RKO (cell line): ENCODE results near the gene CCDC106.

Experiments
- DNase-seq: peaks from one replicate; pipeline ENCODE4 v3.0.0-alpha.2; 2016; ENCODE audit warnings: low spot score

Gene CCDC106

DNA sequence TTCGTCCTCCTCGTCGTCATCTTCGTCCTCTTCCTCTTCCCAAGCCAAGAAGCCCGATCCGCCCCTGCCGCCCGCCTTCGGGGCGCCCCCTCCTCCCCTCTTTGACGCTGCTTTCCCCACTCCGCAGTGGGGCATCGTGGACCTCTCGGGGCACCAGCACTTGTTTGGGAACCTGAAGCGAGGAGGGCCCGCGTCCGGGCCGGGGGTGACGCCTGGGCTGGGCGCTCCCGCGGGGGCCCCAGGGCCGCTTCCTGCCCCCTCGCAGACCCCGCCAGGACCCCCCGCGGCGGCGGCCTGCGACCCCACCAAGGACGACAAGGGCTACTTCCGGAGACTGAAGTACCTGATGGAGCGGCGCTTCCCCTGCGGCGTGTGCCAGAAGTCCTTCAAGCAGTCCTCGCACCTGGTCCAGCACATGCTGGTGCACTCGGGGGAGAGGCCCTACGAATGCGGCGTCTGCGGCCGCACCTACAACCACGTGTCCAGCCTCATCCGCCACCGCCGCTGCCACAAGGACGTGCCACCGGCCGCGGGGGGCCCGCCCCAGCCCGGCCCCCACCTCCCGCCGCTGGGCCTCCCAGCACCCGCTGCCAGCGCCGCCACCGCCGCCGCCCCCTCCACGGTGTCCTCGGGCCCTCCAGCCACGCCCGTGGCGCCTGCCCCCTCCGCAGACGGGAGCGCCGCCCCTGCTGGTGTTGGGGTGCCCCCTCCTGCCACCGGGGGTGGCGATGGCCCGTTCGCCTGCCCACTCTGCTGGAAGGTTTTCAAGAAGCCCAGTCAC, 33.9 kb upstream of the CCDC106 start:
- no peak for DNase-seq

DNA sequence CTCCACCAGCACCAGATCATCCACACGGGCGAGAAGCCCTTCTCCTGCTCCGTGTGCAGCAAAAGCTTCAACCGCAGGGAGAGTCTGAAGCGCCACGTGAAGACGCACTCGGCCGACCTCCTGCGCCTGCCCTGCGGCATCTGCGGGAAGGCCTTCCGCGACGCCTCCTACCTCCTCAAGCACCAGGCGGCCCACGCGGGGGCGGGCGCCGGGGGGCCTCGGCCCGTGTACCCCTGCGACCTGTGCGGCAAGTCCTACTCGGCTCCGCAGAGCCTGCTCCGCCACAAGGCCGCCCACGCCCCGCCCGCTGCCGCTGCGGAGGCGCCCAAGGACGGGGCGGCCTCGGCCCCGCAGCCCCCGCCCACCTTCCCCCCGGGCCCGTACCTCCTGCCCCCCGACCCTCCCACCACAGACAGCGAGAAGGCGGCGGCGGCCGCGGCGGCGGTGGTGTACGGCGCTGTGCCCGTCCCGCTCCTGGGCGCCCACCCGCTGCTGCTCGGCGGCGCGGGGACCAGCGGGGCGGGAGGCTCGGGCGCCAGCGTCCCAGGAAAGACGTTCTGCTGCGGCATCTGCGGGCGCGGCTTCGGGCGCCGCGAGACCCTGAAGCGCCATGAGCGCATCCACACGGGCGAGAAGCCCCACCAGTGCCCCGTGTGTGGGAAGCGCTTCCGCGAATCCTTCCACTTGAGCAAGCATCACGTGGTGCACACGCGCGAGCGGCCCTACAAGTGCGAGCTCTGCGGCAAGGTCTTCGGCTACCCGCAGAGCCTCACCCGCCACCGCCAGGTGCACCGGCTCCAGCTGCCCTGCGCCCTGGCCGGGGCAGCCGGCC, 33.1 kb upstream of the CCDC106 start:
- no peak for DNase-seq

DNA sequence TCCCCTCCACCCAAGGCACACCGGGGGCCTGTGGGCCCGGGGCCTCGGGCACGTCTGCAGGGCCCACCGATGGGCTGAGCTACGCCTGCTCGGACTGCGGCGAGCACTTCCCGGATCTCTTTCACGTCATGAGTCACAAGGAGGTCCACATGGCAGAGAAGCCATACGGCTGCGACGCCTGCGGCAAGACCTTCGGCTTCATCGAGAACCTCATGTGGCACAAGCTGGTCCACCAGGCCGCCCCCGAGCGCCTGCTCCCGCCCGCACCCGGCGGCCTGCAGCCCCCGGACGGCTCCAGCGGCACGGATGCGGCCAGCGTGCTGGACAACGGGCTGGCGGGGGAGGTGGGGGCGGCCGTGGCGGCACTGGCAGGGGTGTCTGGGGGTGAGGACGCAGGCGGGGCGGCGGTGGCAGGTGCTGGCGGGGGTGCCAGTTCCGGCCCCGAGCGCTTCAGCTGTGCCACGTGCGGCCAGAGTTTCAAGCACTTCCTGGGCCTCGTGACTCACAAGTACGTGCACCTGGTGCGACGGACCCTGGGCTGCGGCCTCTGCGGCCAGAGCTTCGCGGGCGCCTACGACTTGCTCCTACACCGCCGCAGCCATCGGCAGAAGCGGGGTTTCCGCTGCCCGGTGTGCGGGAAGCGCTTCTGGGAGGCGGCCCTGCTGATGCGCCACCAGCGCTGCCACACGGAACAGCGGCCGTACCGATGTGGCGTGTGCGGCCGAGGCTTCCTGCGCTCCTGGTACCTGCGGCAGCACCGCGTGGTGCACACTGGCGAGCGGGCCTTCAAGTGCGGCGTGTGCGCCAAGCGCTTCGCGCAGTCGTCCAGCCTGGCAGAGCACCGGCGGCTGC, 32.2 kb upstream of the CCDC106 start:
- DNase-seq = no peak

DNA sequence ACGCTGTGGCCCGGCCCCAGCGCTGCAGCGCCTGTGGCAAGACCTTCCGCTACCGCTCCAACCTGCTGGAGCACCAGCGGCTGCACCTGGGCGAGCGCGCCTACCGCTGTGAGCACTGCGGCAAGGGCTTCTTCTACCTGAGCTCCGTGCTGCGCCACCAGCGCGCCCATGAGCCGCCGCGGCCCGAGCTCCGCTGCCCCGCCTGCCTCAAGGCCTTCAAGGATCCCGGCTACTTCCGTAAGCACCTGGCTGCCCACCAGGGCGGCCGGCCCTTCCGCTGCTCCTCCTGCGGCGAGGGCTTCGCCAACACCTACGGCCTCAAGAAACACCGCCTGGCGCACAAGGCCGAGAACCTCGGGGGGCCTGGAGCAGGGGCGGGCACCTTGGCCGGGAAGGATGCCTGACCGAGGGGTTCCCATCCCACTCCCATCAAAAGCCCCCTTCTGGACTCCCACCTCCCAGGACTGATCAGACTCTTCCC, 31.6 kb upstream of the CCDC106 start:
- no peak for DNase-seq

DNA sequence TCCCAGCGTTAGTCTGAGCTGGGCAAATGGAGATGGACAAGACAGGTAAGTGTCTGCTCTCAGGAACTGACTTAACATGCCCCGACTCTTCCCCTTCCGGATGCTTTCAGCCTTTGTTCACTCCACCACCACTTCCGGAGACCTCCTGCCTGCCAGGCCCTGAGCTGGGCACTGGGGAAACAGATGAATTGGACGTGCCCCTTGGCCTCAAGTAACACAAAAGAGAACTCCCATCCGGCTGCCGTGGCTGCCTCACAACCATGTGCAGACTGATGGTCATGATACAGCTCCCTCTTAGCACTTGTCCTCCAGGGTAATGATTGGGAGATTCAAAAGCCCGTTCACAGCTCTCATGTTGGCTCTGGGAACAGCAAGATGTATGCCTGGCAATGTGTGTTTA, 30.6 kb upstream of the CCDC106 start:
- no peak for DNase-seq

DNA sequence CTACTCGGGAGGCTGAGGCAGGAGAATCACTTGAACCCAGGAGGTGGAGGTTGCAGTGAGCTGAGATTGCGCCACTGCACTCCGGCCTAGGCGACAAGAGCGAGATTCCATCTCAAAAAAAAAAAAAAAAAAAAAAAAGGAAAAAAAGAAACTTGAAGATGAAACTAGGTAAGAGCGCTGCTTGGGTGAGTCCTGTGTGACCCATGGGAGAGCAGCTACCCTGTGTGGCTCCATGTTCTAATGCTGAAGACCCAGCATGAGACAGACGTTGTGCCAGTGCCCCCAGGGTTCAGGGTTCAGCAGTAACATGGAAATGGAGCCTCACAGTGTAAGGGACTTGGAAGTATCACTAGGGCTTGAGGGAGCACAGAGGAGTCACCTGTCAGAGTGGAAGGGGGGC, 29.6 kb upstream of the CCDC106 start:
- no peak for DNase-seq

DNA sequence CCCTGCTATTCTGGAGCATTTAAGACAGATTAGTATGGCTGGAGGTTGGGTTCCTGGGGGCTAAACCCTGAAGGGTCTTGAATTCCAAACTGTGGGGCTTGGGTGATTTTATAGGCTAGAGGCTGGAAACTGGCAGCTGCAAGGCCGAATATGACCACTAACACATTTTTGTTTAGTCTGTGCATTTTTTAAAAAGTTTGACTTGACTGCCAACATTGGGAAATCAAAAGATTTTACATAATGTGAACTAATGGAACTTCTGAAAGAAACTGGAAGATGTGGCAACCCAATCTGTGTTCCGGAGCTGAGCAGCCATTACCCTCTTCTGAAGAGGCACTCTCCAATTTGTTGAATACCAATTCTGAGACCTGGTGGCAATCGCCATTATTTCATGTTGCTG, 28.7 kb upstream of the CCDC106 start:
- DNase-seq = no peak

DNA sequence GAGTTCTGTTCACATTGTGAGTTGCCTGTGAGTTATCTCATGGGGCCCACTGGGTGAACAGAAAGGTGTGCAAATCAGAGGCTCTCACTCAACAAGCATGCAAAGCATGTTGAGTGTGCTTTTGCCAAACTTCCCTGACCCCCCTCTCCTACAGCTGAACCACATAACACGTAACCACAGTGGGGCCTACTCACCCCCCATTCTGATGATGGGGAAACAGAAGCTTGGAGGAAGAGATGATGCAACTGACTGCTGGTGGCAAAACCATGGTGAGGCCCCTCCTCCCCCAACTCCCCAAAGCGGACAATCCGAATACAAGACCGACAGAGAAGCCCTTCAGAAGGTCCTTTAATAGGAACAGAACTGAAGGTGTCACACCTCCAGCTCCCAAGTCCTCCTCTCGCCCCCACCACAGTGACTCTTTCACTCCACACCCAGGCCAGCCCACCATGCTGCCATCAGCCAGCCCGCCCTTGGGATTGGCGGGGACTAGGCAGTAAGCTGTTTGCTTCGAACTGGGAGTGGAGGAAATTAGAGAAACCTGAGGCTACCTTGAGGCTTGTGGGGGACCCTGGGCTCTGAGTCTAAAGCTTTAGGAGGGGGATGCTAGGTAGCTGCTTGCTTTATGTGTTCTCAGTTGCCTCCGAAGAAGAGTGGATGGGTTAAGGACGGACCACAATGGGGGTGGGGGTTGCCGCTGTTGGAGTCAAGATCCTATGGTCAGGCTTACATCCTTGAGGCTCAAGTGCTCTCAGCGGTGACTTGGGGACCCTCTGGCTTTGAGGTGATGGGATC, 27.4 kb upstream of the CCDC106 start:
- DNase-seq = no peak

DNA sequence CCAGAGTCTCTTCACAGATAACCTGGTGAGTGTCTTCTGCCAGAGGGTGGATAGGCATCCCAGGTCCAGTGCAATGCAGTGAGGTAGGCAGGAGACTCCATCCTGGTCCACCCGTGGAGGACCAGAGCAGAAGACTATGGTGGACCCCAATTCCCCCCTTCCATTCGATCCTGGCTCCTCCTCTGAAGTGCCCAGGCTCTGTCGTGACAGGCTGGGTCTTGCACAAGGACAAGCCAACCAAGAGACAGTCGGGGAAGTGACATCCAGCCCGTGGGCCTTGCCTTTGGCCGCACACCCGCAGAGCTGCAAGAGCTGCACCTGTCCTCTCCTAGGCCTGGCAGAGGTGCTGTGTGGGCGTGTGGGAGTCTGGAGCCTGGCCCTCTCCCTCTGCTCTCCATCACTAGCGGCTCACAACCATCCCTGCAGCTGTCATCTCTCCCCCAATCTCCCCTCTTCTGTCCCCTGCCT, 26.8 kb upstream of the CCDC106 start:
- DNase-seq = no peak

DNA sequence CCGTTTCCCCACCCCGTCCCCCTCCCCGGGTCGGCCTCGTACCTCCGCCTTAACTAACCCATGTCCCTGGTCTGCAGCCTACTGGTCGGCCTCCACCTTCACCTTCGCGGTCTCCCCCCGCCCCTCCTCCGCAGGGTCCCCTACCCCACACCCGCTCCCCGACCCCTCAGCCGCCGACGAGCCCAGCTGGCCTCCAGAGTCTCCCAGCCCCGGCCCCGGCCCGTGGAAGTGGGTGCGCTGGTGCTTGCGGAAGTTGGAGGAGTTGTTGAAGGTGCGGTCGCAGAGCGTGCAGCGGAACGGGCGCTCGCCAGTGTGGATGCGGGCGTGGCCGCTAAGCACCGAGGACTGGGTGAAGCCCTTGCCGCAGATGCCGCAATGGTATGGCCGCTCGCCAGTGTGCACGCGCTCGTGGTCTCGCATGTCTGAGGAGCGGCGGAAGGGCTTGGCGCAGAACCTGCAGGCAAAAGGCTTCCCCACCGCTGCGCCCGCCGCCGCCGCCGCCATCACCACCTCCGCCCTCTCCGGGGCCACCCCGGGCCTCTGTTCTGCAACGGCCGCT, 26.3 kb upstream of the CCDC106 start:
- no peak for DNase-seq

DNA sequence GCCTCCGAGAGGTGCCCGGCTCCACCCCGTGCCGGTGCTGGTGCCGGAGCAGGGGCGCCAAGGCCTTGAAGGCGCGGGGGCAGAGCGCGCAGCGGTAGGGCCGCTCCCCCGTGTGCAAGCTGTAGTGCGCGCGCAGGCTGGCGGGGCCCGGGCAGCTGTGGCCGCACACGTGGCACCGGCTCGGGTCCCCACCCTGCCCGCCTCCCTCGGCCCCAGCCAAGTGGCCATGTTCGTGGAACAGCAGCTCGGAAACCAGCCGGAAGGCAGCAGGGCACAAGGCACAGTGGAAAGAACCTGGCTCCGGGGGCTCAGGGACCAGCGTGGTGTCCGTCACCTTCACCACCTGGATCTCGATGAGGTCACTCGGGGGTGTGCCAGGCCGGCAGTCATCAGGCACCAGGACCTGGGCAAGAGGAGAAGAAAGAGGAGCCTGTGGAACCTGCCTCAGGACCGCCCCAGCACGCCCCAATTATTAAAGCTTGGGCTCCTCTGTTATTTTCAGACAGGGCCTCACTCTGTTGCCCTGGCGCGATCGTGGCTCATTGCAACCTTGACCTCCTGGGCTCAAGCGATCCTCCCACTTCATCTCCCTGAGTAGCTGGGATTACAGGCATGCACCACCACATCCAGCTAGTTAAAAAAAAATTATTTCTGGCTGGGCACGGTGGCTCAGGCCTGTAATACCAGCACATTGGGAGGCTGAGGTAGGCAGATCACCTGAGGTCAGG, 25.6 kb upstream of the CCDC106 start:
- no peak for DNase-seq

DNA sequence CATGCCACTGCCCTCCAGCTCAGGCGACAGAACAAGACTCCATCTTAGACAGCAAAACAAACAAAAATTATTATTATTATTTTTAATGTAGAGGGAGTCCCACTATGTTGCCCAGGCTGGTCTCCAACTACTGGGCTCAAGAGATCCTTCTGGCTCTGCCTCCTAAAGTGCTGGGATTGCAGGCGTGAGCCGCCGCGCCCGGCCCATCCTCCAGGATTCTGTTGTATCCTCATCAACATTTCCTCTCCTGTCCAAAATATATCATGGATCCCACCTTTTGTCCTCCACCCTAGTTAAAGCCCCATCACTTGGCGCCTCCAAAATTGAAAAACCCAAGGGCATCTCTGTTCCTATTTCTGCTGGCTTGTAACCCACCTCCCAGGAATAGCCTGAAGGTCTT, 24.9 kb upstream of the CCDC106 start:
- no peak for DNase-seq

DNA sequence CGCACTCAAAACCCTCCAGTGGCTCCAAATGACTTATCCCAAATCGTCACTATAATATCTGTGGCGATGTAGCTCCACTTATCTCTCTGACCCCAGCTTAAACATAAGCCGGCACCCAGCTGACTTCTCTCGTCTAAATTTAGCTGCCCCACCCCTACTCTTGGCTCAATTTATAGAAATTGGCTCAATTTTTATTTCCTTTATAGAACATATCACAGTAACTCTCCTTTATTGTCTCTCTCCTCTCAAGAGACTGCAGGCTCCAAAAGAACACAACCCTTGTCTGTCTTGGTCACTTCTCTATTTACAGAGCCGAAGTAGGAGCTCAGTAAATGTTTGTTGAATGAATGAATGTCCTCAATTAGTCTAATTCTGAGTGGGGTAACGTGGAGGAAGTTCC, 24.5 kb upstream of the CCDC106 start:
- DNase-seq = no peak

DNA sequence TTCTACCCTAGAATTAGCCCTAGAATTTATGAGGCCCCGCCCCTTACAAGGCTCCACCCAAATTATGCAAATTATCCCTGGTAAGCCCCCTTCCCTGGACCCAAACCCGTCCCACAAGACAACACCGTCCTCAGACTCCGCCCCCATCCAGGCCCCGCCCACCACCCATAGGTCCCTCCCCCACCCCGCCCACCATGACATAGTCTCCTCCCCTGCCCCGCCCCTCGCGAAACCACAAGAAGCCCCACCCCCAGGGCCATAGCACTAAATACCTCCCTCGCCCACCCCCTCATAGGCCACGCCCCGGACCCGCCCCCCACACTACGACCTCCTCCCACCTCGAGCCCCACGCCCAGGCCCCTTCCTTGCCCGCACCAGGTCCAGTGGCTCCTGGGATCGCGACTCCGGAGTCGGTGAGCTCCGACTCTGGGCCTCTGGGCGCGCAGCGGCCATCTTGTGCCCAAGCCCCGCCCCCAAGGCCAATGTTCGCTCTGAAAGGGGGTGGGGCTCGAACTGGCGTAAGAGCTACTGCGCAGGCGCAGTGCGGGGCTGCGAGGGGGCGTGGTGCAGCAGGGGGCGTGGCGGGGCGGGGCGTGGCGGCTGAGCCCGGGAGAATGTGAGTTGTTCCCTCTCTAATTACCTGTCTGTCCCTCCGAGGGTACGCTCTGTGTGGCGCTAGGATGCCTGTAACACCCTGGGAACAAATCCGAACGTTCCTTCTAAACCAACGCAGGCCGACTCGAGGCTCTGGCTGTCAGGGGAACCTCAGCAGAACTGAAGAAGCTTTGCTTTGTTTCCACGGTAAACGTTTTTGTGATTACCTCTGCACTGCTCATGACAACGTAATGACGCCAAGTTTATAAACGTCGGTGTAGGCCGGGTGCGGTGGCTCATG, 23.7 kb upstream of the CCDC106 start, which contains the start of gene ZNF784:
Gene ZNF784, minus strand, starts transcription at position 458 of the 895 bp plus-strand sequence. Its CDS starts 5 bp downstream, at position 453.
- peak; percentile 90 for DNase-seq

DNA sequence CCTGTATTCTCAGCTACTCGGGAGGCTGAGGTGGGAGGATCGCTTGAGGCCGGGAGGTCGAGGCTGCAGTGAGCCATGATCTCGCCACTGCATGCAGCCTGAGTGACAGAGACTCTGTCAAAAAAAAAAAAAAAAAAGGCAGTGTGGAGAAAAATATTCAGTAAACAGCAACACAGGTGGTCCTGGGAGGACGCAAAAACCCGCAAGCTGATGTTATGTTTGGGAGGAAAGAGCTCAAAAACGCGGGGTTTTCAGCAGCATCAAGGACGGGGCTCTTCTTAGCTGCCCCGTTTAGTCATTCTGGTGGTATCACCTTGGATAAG, 23.0 kb upstream of the CCDC106 start:
- DNase-seq = no peak

DNA sequence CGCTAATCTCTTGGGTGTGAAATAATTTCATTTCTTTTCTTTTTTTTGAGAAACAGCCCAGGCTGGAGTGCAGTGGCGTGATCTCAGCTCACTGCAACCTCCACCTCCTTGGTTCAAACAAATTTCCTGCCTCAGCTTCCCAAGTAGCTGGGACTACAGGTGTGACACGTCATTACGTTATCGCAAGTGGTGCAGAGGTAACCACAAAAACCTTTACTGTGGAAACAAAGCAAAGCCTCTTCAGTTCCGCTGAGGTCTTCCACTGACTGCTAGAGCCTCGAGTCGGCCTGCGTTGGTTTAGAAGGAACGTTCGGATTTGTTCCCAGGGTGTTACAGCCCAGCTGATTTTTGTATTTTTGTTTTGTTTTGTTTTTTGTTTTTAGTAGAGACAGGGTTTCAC, 21.7 kb upstream of the CCDC106 start:
- no peak for DNase-seq

DNA sequence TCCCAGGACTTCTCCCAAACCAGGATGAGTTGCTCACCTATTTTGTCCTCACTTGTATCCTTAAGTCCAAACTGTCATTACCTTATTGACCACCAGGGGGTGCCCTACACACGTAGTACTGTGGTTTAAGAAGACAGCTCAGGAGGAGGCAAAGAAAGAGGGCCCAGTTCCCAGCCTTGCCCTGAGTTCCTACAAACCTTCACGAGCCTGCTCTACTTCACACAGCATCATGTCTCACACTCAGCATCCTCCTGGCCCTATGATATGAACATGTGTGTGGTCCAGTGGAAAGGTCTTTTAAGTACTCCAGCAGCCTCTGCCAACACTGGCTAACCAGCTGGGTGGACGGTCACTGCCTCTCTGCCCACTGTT, 15.6 kb upstream of the CCDC106 start:
- DNase-seq = peak; percentile 93

DNA sequence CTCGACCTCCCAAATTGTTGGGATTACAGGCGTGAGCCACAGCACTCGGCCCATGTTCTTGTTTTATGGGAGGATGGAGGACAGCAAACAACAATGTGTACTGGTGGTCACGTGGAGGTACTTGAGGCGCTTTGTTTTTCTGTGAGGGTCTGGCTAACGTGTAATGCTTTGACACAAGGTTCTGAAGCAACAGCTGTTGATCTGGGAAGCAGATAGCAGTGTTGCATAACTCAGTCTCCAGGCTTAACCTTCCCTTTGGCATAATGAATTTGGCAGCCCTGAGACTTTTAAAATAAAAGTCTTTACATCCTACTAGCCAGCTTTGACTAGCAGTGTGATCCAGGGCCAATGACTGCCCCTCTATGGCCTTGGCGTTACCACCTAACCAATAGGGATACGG, 14.2 kb upstream of the CCDC106 start:
- no peak for DNase-seq

DNA sequence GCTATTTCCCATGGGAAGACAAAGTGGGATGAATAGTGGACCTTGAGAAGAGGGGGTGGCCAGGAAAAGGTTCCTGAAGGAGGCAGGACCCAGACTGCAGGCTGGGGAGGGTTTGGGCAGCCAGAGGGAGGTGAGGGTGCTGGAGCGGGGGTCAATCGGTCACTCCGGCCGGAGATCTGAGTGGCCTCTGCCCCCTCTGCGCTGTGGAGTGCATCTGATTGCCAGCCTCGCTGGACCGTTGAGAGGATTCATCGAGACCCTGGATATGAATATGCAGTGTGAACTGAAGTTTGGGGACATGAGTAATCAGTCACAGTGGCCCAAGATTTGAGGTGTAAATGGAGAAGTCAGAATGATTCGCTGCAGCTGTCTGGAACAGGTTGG, 12.7 kb upstream of the CCDC106 start:
- peak; percentile 58 for DNase-seq
